GM18508 (cell line): ENCODE results near the gene WNK2.
"Not testable (repeated sequence)": the region's sequence is repeated elsewhere in the genome, so short reads cannot be mapped to it uniquely, and the experiment has no call there.

ENCODE experiments used
- ATAC-seq: cut with Tn5 transposase; IDR thresholded peaks from one replicate; pipeline ENCODE4 v1.9.1; 2021; ENCODE audit warnings: moderate number of reproducible peaks; ENCODE audit not compliant: insufficient read depth, unreplicated experiment

WNK2 gene

DNA sequence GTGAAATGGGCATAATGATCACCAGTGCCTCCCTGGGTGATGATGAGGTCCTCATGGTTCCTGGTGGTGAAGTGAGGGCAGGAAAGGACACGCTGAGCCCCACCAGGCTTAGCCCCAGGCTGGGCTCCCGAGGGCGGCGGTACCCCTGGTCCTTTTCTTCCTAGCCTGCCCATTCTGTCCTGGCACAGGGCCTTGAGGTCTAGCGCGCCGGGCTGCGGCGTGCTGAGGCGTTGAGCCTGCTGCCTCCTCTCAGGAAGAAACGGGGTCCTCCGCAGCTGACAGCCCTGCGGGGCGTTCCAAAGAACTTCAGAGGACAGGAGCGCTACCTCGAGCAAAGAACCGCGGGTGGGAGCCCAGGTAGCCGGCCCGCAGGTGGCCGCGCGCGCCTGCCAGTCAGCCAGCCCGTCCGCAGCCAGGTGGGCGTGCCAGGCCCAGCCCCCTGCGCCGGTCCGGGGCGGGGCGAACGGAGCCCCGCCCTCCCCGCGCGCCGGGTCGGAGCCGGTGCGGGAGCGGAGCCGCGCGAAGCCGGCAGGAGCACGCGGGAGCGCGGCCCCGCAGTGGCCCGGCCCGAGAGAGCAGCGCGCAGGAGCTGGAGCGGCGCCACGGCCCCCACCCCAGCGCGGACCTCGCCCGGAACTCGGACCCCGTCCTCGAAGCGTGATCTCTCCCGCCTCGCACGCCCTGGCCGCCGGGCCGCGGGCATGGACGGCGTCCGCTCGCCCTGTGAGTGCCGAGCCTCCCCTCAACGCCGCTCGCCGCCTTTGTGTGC, at the start of gene WNK2:
TSS of gene WNK2 (plus strand) at position 477 of the 769 bp plus-strand sequence. CDS start 791 bp downstream, outside the sequence.
- no peak for ATAC-seq

DNA sequence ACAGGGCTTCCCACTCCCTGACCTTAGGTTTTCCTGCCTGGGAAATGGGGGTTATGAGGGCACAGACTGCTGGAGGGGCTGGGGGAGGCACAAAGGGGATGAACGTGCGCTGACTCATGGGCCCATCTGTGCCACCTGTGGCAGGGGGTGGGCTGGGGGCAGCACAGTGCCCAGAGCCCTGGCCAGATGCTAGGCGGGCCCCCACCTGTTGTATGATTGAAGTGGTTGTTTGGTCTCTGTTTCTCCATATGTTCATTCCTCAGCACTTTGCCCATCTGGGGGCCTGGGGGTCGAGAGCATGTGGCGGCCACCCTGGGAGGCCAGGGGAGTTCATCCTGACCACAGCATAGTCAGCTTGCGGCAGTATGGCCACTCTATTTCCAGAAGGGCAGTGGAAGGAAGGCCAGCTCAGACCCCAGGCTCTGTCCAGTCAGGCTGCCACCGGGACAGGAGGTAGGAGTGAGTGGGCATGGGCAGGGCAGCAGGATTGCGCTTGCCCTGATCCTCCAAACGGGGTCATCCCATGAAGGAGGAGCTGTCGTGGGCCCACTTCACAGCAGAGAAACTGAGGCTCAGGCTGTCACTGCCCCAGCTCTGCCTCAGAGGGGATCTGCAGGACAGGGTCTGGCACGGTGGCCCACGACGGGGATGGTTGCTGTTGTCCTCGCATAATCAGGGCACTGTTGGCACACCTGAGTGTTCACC, 49.0 kb upstream of the WNK2 start:
- no peak for ATAC-seq

DNA sequence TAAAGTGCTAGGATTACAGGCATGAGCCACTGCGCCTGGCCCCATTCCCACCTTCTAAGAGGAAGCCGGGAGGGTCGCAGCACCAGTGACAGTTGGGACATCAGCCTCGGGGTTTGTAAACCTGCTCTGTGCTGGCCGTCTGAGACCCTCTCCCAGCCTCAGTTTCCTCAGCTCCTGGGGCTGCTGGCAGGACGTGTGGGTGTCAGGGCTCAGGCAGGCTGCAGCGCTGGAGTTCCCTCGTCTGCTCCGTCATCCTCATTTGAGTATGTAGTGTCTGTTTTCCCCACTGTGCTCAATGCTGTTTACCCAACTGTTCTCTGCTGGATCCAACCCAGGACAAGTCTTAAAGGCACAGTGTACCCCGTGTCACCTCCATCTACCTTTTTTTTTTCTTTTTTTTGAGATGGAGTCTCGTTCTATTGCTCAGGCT, 47.9 kb upstream of the WNK2 start:
- no peak for ATAC-seq

DNA sequence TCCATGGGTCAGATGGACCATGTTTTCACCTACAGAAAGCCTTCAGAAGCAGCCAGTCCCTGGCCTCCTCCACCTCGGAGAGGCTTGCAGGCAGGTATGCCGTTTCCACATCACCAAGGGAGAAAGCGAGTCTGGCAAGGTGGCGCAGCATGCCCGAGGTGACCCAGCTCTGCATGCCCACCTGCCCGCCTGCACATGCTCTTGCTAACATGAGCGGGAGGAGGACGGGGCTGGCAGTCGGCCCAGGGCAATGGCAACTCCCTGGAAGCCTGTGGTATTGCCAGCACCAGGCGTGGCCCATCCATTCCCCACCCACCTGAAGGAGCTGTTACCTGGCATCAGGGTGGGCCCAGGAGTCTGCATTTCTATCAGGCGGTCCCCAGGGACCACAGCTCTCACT, 46.6 kb upstream of the WNK2 start:
- no peak for ATAC-seq

DNA sequence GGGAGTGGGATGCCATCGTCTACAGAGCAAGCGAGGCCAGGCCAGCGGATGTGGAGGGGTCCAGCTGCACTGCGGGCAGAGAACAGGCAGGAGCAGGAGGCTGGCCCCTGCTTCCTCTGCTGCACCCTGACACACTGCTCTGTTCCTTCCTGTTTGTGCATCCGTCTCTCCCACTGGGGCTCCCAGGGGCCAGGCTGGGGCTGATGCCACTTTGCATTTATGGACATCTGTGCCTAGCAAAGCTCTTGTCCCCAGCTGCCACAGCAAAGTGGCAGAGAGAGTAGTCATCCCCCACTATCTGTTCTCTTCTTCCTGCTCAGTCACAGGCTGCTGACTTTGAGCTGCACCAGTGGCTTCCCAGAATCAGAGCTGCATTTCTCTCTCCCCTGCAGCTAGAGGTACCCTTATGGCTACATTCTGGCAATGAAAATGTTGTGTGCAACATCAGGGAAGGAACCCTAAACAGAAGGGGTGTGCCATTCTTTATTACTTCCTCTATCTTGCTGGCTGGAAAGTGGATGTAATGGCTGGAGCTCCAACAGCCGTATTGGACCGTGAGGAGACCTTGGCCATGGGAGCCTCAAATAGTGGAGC, 45.7 kb upstream of the WNK2 start:
- ATAC-seq = no peak

DNA sequence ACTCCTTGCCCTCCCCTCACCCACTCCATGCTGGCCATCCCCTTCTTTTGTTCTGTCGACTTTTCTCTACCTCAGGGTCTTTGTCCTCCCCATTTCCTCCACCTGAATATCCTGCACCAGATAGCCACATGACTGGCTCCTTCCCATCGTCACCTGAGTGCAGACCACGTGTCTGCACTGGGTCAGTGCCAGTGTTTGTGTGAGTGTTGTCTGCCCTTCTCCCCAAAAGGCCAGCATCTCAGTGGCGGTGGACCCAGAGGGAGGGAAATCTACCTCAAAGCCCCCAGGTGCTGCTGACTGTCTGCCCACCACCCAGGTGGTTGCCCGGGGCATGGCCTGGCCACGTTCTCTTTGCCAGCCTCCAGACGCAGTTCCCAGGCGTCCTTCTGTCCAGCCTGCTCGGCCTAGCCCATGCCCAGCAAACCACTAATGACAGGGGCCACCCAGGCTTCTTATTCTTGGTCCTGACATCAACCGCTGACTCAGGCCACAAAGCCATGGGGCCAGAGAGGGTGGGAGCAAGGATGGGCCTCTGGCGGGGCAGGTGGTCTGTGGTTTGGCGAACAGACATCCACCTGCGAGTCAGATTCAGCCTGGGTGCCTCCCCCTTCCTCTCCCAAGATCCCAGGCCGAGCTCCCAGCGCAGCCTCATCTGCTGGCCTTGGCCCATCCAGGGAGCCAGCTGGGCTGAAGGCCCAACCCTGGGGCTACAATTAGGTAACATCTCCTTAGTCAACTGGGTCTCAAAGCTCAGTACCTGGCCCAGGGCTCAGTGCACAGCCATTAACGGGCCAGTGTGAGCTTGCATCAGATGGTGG, 44.4 kb upstream of the WNK2 start:
- ATAC-seq = no peak

DNA sequence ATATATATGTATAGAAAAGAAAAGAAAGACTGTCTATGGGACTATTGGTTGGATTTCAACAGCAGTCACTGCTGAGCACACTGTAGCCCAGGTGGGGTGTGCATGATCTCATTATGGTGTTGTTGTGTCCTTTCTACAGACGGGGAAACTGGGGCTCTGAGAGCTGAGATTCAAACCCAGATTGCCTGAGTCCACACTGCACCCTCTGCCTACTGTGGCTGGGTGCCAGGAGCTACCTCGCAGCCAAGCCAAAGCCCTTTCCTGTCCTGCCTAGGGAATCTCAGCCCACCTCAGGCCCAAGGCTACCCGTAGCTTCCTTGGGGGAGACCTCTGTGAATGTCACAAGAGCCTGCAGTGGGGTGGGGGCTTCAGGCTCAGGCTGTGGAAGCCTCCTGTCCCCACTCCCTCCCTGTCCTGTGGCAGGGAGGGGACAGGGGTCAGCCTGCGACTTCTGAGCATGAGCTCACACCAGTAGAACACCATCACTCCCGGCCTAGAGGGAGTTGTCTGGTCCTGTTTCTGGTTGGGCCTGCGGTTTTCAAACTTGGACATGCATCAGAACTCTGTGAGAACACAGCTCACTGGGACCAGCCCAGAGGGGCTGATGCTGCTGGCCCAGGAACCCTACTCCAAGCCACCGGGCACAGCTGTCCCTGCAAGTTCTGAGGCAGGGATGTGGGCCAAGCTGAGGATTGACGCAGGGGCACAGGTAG, 42.0 kb upstream of the WNK2 start:
- ATAC-seq = no peak

DNA sequence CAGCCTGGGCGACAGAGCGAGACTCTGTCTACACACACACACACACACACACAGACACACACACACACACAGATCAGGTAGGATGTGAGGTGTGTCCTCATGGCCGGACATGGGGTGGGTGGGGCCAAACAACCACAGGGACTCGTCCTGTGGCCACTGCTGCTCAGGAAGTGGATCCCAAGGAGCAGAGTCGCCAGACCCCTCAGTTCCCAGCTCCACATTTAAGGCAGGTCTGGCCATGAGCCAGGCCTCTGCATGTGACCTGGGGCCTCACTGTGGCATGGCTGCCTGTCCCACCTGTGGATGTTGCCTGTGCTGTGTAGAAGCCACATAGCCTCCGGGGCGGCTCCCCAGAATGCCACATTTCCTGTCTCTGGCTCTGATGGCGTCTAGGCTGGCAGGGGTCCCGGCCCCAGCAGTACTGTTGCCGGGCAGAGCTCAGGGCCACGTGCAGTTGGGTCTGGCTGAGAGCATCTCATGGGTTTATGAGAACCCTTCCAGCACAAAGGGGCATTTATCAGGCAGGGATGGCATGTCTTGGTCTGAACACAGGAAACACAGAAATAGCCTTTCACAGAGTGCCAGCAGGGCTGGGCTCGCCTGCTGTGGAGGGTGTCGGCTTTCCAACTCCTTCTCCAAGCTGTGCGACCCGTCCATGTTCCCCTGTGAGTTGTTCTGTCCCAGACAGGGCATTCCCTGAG, 40.0 kb upstream of the WNK2 start:
- no peak for ATAC-seq

DNA sequence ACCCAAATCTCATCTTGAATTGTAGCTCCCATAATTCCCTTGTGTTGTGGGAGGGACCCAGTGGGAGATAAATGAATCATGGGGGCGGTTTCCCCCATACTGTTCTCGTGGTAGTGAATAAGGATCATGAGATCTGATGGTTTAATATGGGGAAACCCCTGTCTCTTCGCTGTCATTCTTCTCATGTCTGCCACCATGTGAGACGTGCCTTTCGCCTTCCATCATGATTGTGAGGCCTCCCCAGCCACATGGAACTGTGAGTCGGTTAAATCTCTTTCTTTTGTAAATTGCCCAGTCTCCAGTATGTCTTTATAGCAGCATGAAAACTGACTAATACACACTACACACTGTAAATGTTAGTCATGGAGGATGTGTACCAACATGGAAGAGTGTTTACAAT, 37.2 kb upstream of the WNK2 start:
- not testable (repeated sequence) for ATAC-seq

DNA sequence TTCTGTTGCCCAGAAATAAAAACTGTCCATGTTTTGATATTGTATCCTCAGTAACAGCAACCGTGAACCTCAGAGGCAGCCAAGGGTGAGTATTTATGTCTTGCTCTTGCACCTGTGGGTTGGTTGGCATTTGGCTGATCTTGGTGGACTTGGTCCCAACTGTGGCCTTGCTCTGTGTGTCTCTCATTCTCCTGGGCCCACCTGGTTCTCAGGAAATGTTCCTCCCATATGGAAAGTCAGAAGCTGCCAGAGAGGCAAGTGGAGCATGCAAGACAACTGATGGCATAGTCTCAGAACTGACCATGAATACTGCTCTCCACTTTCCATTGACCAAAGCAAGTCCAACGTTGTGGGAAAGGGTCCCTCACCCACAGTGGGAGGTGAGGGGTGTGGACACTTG, 36.3 kb upstream of the WNK2 start:
- no peak for ATAC-seq

DNA sequence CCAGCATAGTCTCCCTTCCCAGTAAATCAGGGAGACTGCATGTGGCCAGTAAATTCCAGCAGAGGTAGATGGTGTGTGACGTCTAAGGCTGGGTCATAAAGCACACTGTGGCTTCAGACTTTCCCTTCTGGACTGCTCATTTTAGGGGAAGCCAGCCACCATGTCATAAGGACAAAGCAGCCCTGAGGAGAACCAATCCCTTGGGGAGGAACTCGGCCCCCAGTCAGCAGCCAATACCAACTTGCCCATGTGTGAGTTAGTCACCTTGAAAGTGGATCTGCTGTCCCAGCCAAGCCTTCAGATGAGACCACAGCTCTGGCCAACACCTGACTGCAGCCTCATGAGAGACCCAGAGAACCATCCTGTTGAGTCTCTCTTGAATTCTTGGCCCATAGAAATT, 35.2 kb upstream of the WNK2 start:
- no peak for ATAC-seq

DNA sequence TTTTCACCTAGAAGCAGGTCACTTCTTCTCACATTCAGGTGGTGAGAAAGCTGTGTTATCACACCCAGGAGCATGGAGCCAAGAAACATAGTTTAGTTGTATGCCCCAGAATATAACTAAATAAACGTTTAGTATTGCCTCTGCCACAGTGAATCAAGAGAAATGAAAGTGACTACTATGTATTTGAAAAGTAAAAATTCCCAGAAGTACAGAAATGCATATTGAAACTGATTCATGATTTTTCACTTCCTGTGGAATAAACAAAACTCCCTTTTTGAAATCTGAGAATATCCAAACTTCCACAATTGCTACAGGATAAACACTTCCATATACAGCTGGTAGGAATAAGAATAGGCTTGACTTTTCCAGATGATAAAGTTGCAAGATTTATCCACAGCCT, 34.6 kb upstream of the WNK2 start:
- no peak for ATAC-seq

DNA sequence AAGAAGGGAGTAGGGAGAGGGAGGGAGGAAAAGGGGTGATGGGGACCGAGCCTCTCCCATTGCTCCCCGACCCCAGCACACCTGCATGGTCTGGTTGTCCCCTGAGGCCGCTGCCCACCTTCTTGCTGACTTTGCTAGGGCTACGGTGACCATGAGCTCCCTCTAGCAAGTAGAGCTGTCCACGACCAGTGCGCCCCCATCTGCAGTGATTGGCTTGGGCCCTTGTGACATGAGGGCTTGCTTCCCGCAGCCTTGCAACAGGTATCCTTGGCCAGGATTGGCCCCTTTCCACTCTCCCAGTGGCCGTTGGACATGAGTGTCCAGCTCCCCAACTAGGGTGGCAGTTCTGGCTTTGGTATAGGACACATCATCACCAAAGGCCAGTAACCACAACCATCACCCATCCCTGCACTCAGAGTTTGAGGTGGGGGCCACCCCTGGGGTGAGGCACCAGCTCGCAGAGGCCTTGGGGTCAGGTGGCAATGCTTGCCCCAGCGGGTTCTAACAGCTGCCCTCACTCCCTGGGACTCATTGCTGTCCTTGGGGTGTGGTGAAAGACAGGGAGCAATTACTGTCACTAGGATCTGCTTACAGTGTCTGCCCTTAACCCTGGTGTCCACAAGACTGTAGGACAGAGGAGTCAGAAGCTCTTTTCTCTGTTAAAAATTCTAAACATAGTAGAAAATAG, 32.7 kb upstream of the WNK2 start:
- ATAC-seq = no peak

DNA sequence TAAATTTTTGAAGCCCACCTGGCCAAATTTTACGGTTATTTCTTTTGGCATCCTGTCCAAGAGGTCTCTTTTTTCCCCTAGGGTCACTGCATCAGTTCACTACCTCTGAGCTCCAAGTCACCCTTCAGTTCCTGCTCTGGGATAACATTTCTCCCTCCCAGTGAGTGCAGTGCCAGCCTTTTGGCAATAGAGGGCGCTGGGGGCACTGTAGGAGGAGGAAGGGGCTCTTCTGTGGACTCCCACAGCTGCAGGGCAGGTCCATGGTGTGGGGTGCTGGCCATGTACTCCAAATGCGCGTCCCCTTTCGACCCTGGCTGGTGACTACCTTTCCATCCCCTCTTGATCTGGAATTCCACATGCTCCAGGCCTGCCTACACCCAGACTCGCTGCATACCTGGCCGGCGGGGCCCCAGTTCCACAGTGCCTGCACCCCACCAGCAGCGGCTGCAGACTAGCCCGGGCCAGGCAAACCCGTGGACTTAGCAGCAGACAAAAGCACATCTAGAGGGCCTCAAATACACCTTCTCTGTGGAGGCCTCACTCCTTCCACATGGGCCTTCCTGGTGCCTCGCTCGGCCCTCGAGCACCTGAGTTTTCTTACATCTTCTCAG, 29.5 kb upstream of the WNK2 start:
- ATAC-seq = no peak

DNA sequence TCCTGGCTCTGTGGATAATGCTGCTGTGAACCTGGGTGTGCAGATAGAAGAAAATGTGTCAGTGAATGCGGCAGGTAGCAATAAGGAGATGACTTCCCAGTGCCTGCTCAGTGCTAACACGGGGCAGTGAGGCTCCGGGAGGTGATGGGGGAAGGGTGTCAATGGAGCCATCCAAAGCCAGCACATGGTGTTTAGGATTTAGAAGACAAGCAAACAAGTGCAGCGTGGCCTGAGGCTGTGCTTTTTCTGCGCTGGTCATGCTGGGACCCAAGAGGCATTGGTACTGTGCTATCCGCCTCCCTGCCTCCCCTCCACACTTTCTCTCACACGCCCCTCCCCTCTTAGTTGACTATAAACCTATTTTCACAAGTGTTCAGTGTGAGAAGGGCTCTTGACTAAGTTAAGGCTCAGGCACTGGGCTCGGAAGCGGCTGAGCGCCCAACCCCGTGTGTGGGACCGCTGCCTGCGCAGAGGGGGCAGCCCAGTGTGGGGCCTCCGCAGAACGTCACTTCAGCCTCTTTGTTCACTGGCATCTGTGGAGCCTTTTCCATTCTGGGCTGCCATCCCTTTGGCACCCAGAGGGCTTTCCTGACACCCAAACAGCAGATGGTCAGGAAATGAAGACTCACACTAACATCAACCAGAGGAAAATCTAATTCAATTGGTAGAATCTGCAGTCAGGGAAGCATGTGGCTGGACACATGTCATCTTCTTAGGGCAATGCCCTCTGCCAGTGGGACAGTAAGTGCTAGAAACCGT, 28.0 kb upstream of the WNK2 start:
- no peak for ATAC-seq

DNA sequence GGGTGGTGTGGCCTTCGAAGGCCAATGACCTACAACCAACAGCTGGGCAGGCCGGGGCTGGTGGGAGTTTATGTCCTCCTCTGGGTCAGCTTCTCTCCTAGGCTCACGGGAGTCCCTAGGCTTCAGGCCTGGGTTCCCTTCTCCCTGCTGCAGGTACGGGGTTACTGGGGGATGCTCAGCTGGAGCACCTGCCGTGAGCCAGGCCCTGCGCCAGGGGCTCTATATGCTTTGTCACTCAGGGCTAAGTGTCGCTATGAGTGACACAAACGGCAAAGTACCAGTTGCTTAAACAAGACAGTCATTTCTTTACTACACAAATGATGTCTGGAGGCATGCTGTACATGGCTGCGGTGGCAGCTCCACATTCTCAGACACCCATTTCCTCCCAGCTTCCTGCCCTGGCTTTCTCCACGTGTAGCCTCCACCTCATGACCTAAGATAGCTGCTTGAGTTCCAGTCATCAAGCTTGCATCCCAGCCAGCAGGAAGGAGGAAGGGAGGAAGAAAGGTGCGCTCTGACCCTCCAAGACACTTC, 27.4 kb upstream of the WNK2 start:
- ATAC-seq = no peak

DNA sequence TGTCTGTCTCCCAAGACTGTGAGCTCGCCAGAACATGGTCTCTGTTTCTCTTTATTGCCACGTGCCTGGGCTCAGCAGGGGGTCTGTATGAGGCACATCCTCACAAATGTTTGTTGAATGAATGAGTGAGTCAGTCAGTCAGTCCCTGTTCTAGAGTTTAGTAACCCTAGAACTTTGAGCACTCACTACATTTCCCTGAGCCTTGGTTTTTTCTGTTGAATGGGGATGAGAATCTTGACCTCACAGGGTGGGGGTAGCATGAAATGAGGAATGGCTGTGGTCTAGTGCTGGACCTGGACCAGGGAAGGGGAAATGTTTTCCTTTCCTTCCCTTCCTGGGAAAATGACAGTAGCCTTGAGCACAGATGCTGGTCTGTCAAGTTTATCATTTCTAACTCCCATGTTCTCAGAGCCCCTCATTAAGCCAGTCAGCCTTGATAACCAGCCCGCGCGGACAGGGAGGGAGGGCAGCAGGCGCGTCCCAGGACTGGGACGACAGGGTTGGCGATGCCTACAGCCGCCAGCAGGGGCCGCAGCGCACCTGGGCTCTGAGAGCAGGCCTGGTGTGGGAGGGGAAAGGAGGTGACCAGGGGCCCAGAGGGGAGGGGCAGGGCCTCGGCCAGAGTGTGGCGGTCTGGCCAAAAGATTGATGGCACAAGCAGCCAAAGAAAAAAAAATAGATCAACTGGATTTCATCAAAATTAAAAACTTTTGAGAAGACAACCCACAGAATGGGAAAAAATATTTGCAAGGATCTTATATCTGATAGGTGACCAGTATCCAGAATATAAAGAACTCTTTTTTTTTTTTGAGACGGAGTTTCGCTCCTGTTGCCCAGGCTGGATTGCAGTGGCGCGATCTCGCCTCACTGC, 24.1 kb upstream of the WNK2 start:
- no peak for ATAC-seq
